GM19025 (cell line): ENCODE results near the gene GRHL3.

Experiments
- ATAC-seq: cut with Tn5 transposase; IDR thresholded peaks from one replicate; pipeline ENCODE4 v1.9.1; 2021; ENCODE audit warnings: mild to moderate bottlenecking, low read depth, moderate library complexity; ENCODE audit not compliant: unreplicated experiment

GRHL3 gene

DNA sequence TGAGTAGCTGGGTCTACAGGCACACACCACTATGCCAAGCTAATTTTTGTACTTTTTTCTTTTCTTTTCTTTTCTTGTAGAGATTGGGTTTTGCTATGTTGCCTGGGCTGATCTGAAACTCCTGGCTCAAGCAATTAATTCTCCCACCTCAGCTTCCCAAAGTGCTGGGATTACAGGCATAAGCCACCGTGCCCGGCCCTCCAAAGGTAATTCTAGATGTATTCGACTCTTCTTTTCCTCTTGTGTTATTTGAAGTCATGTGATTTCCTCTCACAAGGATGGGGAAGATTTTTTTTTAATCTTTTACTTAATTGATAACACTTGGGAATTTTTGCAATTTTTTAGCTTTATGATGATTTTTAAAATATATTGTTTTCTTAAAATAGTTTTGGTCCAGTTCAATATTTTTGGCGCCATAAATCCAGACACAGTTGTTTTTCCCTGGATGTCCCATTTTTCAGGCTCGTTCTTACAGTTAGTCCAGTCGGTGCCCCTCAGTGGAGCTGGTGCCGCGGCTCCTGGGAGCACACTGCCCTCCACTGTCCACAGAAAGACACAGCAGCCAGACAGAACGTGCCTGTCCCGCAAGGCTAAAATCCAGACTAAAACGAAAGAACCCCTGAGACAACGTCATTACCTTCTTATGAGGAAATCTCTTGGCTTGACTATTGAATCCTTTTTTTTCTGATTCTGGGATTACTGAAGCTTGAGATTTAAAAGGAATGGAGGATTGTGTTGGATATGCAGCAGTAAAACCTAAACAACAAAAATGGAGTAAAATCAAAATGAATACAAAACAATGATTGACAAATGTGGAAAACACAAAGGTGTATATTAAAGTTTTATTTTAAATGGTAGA lies 72.0 kb downstream of the GRHL3 start:
- ATAC-seq: no peak

DNA sequence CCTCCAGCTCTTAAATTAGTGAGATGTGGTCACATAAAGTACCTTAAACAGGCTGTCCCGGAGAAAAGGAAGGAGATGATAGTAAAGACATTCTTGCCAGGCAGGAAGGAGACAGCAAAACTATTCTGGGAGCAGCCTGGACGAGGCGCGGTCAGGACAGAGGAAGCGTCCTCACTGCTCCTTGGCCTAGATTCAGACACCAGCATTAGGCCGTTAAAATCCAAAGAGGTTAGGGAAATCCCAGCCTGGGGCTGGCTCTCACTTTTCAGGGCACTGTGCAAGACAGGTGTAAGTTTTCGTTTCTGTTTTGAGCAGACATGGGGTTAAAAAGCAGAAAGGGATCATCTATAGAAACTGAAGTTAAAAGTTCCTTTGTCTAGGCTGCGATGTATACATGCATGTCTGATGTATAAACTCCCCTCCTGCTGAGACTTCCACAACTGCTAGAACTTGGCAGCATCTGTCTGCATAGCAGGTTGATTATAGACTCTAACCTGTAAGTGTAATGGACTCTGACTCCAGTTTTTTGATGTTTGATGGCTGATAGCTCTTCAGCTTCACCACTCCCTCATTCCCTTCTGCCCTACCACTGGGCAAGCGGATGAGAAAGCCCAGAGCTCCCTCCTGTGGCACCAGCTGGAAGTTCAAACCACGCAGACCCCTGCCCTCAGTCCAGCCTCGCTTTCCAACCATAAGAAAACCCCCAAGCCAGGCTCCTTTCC lies 72.9 kb downstream of the GRHL3 start:
- ATAC-seq: peak; percentile 86

DNA sequence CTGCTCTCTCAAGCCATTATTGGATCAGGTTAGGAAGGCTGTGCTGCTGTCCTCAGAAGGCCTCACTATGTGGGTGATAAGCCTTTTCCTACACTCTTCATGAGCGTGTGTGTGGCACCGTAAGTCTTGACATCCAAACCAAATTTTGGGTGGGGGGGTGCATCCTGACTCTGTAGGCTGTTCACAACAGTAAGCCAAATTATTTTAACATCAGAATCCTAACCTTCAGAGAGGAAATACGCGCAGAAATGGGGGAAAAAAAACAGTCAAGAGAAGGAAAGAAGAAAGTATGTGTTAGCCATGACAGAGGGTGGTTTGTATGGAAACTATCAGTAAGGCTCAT lies 73.4 kb downstream of the GRHL3 start:
- ATAC-seq: no peak

DNA sequence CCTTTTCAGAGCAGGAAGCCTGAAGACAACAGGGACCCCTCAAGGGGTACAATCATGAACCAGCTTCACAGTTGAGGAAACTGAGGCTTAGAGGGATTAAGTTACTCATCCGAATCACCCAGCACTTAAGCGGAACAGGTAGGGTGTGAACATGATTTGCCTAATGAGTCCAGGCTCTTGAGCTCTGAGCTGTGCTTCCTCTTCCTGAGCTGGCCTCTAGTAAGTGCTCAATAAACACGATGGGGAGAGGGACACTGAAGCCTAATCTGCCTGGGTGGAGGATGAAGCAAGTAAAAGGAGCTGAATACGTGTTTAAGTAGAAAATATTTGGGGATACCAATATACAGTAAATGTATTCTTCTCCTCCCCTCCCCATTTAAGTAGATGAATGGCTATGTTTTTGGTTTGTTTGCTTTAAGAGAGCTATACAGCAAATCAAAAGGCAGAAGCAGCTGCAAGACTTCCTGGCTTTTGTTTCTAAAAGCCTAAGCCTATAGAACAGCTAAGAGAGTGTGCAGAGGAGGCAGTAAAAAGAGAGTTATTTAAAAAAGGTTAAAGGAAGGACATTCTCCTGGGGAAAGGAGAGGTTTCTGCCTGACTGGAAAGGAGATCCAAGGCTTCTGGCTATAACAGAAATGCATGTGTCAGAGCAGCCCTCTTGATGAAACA lies 74.0 kb downstream of the GRHL3 start:
- ATAC-seq: no peak

DNA sequence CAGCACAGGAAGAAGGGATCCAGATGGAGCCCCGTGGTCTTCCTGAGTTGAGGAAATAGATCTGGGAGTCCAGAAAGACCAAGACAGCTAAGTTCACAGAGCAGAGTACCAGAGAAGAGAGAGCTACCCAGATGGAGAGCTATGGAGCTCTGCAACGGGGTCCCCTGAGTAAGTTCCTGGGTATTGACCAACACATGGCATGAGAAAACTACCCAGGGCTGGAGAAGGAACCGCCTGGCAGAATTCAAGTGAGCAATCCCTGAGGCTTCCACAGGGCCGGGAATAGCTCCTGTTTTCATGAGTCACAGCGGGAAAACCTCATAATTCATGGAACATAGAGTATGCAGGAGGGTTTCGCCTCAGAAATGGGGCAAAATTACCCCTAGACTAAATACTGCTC lies 74.7 kb downstream of the GRHL3 start:
- ATAC-seq: no peak

DNA sequence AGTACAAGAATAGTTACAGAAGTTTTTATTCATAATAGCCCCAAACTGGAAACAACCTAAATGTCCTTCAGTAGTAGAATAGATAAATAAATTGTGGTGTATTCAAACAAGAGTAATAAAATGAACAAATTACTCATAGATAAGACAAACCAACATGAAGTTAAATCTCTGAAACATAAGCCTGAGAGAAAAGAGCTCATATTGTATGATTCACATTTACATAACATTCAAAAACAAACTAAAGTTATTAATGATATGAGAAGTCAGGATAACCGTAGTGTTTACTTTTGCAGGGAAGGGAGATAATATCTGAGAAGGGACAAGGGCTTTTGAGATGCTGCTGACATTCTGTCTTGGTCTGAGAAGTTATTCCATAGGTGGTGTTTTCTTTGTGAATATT lies 80.9 kb downstream of the GRHL3 start:
- ATAC-seq: no peak

DNA sequence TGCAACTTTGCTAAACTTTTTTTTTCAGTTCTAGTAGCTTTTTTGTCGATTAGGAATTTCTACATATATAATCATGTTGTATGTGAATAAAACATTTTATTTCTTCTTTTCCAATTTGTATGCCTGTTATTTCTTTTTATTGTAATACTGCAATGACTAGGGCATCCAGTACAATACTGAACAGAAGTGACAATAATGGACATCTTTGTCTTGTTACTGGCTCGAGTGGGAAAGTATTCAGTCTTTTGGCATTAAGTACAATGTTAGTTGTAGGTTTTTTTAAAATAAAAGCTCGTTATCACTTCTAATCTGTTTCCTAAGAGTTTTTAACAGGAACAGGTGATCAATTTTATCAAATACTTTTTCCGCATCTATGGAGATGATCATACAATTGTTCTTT lies 84.6 kb downstream of the GRHL3 start:
- ATAC-seq: no peak
